ENCODE data around the gene SYT1. TPM values are rescaled to one million over a fixed set of nuclear protein-coding genes. Genes with fewer than 3 reads are reported as not detected.

SYT1 gene
- total and polyA plus RNA-seq, 2 of the 8 experiments (the other 6 are each of a cell fraction or from before 2014, with no cell fraction given): 11.0 to 34.6 TPM

DNA sequence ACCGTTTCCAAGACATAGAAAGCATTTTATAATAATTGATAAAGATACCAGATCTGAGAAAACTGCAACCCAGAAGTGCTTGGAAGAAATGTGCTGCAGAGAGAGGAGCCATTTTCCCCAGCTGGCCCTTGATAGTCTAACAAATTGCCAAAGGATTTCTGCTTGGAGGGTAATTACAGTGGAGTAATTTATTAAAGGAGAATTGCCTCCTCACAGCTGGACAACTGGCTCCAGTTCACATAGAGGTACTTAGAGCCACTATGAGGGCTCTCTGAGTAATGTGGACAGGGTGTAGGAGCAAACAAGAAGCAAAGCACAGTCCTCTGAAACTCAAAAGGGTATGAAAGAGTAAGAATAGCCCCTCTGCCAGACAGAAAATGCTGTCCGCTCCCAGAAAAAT lies 335.6 kb downstream of the SYT1 start (continued):
- TF ChIP-seq RNF2 (IDR thresholded peaks at IDR 0.05; ENCODE audit: borderline replicate concordance, low read depth, low read length, missing control alignments, poor library complexity, severe bottlenecking): no peak

Data from H1 (cell line).